Measurements from ENCODE around the gene NAT10. TPM values are rescaled to one million over a fixed set of nuclear protein-coding genes. Genes with fewer than 3 reads are reported as not detected.

NAT10 gene
- total RNA-seq, 6 donors from 2014 or later: 19.3 to 69.1 (median 32.5) TPM

DNA sequence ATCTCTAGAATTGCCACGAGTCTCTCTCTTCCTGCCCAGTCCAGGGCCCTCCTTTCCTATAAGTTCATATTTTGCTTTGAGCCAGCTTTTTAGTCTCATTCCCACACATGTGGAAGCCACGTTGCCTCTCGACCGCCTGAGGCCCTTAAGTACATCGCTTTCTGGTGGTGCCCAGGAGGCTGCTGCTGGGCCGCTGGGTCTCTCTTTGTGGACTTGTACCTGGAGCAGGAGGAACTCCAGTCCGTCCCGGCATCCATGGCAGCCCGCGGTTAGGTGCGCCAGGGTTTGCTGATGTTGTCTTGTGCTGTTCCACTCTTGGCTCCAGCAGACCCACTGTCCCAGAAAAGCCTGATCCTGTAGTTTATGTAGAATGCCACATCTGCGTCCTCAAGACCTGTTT is 41.0 kb downstream of the NAT10 start:
- Histone ChIP-seq H3K9me3 (no peaks in the 10 kb centered on the region), H3K36me3 (peaks cover 33 to 97% (median 75%) of the 10 kb centered on the region in 4 donors), H3K4me1 (no peaks in the 10 kb centered on the region), H3K4me3 (no peak overlapping the region), H3K27ac (no peak overlapping the region), H3K27me3 (no peaks in the 10 kb centered on the region)
- ATAC-seq (ENCODE audit: low FRiP score in 2 of 2): no peak
- DNase-seq: no peak
- WGBS, 2 donors: 94 to 96% methylated on average over 12 of the region's 12 CpGs
- no peak for TF ChIP-seq POLR2AphosphoS5 (IDR thresholded peaks at IDR 0.05)
- TF ChIP-seq, protein P1, sequence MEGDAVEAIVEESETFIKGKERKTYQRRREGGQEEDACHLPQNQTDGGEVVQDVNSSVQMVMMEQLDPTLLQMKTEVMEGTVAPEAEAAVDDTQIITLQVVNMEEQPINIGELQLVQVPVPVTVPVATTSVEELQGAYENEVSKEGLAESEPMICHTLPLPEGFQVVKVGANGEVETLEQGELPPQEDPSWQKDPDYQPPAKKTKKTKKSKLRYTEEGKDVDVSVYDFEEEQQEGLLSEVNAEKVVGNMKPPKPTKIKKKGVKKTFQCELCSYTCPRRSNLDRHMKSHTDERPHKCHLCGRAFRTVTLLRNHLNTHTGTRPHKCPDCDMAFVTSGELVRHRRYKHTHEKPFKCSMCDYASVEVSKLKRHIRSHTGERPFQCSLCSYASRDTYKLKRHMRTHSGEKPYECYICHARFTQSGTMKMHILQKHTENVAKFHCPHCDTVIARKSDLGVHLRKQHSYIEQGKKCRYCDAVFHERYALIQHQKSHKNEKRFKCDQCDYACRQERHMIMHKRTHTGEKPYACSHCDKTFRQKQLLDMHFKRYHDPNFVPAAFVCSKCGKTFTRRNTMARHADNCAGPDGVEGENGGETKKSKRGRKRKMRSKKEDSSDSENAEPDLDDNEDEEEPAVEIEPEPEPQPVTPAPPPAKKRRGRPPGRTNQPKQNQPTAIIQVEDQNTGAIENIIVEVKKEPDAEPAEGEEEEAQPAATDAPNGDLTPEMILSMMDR (IDR thresholded peaks at IDR 0.05): no peak
- no peak for TF ChIP-seq POLR2A (IDR thresholded peaks at IDR 0.05)
- no peak for TF ChIP-seq EP300 (IDR thresholded peaks at IDR 0.05)

DNA sequence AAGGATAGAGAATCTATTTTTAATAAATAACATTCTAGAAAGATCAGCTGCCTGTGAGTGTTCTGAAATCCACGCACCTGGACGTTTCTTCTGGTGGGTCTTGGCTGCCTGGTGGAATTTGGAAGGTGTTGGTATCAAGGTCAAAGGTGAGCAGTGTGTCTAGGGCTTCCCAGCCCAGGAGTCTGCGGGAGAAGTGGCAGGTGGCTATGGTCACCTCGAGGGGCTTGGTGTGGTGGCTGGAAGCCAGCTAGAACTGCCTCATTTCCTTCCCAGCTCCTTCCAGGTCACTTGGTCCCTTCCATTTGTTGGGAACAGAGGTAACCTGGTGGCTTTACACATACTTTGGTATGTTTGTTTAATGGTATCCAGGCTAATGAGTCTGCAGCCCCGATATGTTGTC is 41.4 kb downstream of the NAT10 start:
- TF ChIP-seq EP300 (IDR thresholded peaks at IDR 0.05): no peak
- no peak for TF ChIP-seq POLR2AphosphoS5 (IDR thresholded peaks at IDR 0.05)
- no peak for TF ChIP-seq POLR2A (IDR thresholded peaks at IDR 0.05)
- TF ChIP-seq, protein P1 (IDR thresholded peaks at IDR 0.05): no peak
- Histone ChIP-seq H3K27ac (no peak overlapping the region), H3K9me3 (no peaks in the 10 kb centered on the region), H3K36me3 (peaks cover 33 to 97% (median 72%) of the 10 kb centered on the region in 4 donors), H3K4me3 (no peak overlapping the region), H3K27me3 (no peaks in the 10 kb centered on the region), H3K4me1 (no peaks in the 10 kb centered on the region)
- ATAC-seq (ENCODE audit: low FRiP score in 2 of 2) (no peak), DNase-seq (no peak)
- WGBS, 2 donors: 79 to 90% methylated on average over 5 of the region's 5 CpGs

GRCh38 chr11:34147581-34147980 is 42.2 kb downstream of the NAT10 start:
- H3K36me3 ChIP-seq: peaks cover 33 to 96% (median 69%) of the 10 kb centered on the region in 4 donors
- ATAC-seq (ENCODE audit: low FRiP score in 2 of 2) (no peak), DNase-seq (no peak)
- H3K27me3 ChIP-seq: no peaks in the 10 kb centered on the region
- no peaks in the 10 kb centered on the region for H3K9me3 ChIP-seq
- no peaks in the 10 kb centered on the region for H3K4me1 ChIP-seq
- H3K27ac ChIP-seq: no peak overlapping the region
- 86 to 92% methylated on average over 7 to 8 of the region's 8 CpGs for WGBS, 2 donors
- TF ChIP-seq POLR2AphosphoS5 (IDR thresholded peaks at IDR 0.05) (no peak), POLR2A (IDR thresholded peaks at IDR 0.05) (no peak), EP300 (IDR thresholded peaks at IDR 0.05) (no peak)
- TF ChIP-seq, protein P1 (IDR thresholded peaks at IDR 0.05): no peak
- no peak overlapping the region for H3K4me3 ChIP-seq

DNA sequence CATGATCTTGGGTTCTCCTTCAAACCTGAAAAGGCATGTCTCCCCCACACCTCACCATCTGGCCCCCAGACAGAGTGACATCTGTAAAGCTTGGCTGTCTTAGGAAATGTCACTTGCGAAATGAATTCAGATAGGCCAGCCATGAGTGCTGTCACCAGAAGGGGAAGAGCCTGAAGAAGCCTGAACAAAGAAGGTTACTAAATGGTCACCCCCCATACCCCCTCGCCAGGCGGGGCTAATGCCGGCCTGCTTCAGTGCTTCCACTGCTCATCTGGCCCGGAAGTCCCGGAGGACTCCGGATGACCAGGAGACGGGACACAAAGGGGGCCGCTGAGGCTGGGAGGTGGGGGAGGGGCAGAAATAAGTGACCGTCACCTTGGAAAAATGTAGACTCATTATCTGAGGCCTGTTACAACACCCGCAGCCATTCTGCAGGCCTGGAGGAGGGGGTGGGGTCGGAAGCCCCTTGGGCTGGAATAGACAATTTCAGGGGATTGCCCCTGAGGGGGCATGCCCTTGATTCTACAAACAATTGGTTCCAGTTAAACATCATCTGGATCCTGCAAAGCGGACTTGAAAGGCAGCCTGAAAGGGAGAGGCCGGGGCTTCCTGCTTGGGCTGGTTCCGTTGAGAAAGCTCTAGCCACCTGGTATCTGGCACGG is 43.2 kb downstream of the NAT10 start:
- H3K36me3 ChIP-seq: peaks cover 24 to 85% (median 60%) of the 10 kb centered on the region in 4 donors
- ATAC-seq (ENCODE audit: low FRiP score in 2 of 2) (no peak), DNase-seq (no peak)
- 83 to 87% methylated on average over 14 to 16 of the region's 16 CpGs for WGBS, 2 donors
- H3K4me3 ChIP-seq: no peak overlapping the region
- H3K9me3 ChIP-seq: no peaks in the 10 kb centered on the region
- no peak for TF ChIP-seq EP300 (IDR thresholded peaks at IDR 0.05)
- no peak for TF ChIP-seq POLR2AphosphoS5 (IDR thresholded peaks at IDR 0.05)
- no peak for TF ChIP-seq POLR2A (IDR thresholded peaks at IDR 0.05)
- TF ChIP-seq, protein P1 (IDR thresholded peaks at IDR 0.05): no peak
- H3K4me1 ChIP-seq: peaks cover 0 to 1% (median 0%) of the 10 kb centered on the region in 4 donors
- peak overlapping the region in 1 of 4 donors; percentile 23 for H3K27ac ChIP-seq
- H3K27me3 ChIP-seq: no peaks in the 10 kb centered on the region

DNA sequence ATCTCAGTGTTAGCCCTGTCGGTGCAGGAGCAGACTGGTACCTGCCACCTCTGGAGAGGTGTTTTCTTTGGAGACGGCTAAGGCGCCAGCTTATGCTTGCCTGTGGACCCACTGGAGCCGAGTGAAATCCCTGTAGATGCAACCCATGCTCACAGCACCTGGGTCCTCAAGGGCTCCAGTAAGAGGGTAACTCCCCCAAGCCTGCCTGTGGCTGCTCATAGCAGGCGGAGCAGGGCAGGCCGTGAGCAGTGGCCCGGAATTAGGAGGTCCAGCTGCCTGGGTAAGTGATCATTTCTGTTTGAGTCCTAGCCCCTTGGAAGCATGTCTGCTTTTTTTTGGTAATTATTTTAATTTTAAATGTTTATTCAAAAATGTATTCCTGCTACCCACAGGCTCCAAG is 43.8 kb downstream of the NAT10 start:
- Histone ChIP-seq H3K27ac (peak overlapping the region in 1 of 4 donors; percentile 23), H3K27me3 (no peaks in the 10 kb centered on the region), H3K4me3 (no peak overlapping the region), H3K4me1 (peaks cover 0 to 8% (median under 1%) of the 10 kb centered on the region in 4 donors), H3K9me3 (no peaks in the 10 kb centered on the region), H3K36me3 (peaks cover 23 to 79% (median 53%) of the 10 kb centered on the region in 4 donors)
- WGBS, 2 donors: 92 to 93% methylated on average over 7 of the region's 7 CpGs
- DNase-seq (no peak), ATAC-seq (ENCODE audit: low FRiP score in 2 of 2) (no peak)
- TF ChIP-seq EP300 (IDR thresholded peaks at IDR 0.05) (no peak), POLR2A (IDR thresholded peaks at IDR 0.05) (no peak), POLR2AphosphoS5 (IDR thresholded peaks at IDR 0.05) (no peak)
- TF ChIP-seq, protein P1 (IDR thresholded peaks at IDR 0.05): no peak
